GM19328 (cell line): Measurements from ENCODE around the gene RSPH3.

ENCODE experiments used
- ATAC-seq: cut with Tn5 transposase; IDR thresholded peaks from one replicate; pipeline ENCODE4 v1.9.1; 2021; ENCODE audit warnings: mild to moderate bottlenecking, moderate library complexity; ENCODE audit not compliant: unreplicated experiment

Gene RSPH3

DNA sequence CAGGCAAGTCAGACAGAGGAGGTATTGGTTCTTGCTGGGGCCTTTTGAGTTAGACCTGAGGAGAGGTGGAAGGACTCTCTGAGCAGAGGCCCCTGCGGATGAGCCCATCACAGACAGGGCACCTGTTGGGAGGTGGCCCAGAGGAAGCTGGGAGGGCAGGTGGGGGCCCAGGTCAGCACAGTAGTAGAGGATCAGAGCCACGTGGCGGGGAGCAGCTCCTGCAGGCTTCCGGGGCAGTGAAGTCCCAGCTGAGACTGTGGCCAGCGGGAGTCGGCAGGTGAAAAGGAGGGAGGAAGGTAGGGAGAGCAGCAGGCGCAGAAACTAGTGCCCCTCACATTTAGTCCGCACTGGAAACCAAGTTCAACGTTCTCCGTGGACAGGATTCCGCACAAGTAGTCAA, 61.8 kb downstream of the RSPH3 start:
- no peak for ATAC-seq

DNA sequence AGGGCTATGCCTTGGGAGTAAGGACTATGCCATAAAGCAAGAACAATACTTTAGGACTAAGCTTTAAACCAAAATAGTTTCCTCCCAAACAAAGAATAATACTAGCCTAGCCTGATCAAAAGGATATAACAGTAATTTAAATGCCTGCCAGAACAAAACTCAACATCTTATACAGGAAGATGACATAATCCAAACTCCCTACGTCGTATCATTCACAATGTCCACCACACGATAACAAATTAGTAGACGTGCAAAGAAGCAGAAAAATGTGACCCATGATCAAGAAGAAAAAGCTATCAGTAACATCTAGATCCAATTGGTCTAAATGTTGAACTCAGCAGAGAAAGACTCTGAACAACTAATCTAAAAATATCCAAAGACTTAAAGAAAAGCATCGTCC, 65.8 kb downstream of the RSPH3 start:
- no peak for ATAC-seq

DNA sequence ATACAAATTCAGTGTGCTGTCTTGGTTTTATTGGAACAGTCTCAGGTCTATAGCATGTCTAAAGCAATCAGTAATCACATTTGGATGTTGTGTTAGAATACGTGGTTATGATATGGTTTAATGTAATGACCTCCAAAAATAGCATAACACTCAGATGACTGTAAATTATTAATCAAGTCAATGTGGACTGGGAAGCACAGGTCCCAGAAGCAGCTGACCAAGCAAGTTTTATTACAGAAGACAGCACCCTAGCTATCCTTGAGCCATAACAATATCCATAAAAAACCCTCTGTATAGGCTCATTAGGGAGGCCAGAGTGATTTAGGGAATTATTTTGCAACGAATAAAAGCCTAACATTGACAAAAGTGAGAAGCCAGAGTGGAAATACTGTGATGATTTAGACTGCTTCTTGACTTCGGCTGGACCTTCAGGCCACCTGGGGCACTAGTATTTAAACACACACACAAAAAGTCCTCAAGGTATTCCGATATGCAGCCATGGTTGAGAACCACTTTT, 66.9 kb downstream of the RSPH3 start:
- no peak for ATAC-seq

DNA sequence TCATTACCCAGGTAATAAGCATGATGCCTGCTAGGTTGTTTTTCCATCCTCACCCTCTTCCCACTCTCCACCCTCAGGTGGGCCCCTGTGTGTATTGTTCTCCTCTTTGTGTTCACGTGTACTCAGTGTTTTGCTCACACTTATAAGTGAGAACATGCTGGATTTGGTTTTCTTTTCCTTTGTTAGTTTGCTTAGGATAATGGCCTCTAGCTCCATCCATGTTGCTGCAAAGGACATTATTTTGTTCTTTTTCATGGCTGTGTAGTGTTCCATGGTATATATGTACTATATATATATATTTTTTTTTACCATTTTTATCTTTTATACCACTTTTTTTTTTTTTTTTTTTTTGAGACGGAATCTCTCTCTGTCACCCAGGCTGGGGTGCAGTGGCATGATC, 71.9 kb downstream of the RSPH3 start:
- ATAC-seq: no peak

DNA sequence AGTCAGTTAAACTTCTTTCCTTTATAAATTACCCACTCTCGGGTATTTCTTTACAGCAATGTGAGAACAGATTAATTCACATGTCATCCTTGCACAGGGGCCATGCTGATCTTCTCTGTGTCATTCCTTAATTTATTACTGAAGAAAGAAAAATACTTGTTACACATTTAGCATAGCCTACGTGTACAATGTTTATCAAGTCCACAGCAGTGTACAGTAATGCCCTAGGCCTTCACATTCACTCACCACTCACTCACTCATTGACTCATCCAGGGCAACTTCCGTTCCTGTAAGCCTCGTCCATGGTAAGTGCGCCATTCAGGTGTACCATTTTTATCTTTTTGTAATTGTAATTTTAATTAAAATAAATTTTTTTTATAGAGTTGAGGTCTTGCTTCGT, 73.6 kb downstream of the RSPH3 start:
- ATAC-seq: no peak

DNA sequence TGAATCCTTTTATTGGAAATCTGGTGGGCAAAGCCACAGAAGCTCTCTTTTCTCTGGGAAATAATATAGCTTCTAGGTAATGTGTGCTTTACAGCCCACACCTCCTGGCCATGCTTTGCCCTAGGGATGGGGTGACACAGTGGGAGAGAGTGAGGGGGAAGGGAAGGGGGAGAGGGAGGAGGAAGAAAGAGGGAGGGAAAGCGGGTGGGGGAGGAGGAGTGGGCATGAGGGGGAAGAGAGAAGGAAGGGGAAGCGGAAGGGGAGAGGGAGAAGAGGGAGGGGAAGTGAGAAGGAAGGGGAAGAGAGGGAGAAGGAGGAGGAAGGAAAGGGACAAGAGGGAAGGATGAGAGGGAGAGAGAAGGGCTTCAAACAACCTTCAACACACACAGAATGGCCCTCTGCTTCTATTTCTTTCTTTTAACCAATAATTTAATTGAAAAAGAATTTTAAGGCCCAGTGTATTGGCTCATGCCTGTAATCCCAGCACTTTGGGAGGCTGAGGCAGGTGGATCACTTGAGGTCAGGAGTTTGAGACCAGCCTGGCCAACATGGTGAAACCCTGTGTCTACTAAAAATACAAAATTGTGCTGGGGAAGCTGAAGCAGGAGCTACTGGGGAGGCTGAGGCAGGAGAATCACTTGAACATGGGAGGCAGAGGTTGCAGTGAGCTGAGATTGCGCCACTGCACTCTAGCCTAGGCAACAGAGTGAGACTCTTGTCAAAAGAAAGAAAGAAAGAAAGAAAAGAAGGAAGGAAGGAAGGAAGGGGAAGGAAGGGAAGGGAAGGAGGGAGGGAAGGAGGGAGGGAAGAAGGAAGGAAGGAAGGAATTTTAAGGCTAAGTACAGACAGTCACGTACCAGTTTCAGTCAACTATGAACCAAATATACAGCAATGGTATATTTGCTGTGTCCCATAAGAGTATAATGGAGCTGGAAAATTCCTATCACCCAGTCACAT, 75.2 kb downstream of the RSPH3 start:
- no peak for ATAC-seq

DNA sequence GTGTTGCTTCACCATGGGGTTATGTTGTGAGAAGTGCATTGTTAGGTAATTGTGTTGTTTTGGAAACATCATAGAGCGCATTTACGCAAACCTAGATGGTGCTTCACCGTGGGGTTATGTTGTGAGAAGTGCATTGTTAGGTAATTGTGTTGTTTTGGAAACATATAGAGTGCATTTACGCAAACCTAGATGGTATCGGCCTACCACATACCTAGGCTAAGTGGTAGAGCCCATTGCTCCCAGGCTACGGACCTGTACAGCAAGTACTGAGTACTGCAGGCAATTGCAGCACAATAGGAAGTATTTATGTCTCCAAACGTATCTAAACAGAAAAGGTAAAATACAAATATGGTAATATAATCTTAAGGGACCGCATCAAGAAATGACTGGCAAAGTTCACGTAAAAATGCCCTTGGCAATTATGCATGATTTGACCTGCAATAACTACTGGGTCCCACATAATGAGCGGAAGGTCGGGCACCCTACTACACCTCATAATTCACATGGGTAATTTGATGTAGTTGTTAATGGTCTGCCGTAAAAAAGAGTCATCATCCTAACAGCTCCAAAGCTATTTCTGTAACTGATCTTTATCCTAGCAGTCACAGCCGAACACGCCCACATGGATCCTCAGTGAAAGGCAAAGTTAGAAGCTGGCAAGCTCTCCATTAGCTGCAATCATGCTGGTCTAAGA, 76.0 kb downstream of the RSPH3 start:
- ATAC-seq: no peak
